HG03520 (cell line): ENCODE data around the gene BCL2L12.
"Not testable (repeated sequence)": the region's sequence is repeated elsewhere in the genome, so short reads cannot be mapped to it uniquely, and the experiment has no call there.

ENCODE experiments used
- ATAC-seq: cut with Tn5 transposase; IDR thresholded peaks from one replicate; pipeline ENCODE4 v1.9.1; 2021; ENCODE audit warnings: mild to moderate bottlenecking, moderate library complexity; ENCODE audit not compliant: unreplicated experiment

Gene BCL2L12

DNA sequence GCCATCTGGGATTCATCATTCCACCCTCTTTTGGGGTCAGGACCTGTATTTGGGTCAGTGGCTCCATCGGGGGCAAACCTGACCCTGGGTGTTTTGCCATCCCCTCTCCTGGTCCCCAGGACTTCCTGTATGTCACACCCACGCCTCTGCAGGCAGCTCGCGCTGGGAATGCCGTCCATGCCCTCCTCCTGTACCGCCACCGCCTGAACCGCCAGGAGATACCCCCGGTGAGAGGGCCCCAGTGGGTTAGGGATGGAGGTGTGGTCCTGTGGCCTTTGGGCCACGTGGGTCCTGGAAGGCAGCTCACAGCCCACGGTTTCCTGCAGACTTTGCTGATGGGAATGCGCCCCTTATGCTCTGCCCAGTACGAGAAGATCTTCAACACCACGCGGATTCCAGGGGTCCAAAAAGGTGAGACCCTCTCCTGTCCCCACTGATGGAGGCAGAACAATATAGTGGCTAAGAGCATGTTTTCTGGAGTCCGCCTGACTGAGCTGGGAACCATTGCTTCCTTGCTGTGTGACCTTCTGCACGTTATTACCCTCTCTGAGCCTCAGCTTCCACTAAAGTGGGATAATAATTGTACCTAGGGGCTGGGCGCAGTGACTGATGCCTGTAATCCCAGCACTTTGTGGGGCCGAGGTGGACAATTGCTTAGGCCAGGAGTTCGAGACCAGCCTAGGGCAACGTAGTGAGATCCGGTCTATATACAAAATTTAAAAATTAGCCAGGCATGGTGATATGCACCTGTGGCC, 39.3 kb downstream of the BCL2L12 start:
- no peak for ATAC-seq

- no peak for ATAC-seq
These were observed 40.2 kb downstream of the BCL2L12 start for GRCh38 chr19:49705919-49706318.

- ATAC-seq: no peak
These were observed 44.7 kb downstream of the BCL2L12 start for GRCh38 chr19:49710372-49710951.

GRCh38 chr19:49712397-49712859, 46.7 kb downstream of the BCL2L12 start:
- no peak for ATAC-seq

DNA sequence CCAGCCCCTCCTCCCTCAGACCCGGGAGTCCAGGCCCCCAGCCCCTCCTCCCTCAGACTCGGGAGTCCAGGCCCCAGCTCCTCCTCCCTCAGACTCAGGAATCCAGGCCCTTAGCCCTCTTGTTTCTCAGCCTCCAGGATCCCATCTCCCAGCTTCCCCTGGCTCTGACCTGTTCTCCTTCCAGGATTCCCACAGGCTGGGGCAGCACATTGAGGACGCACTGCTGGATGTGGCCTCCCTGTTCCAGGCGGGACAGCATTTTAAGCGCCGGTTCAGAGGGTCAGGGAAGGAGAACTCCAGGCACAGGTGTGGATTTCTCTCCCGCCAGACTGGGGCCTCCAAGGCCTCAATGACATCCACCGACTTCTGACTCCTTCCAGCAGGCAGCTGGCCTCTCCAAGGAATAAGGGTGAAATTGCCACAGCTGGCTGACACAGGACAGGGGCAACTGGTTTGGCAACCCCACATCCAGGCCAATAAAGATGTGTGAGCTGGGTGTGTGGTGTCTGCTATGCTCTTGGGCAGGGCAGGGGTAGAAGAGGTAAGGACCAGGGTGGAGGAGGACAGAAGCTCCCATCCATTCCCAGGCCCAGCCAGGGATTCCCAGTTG, 47.6 kb downstream of the BCL2L12 start:
- no peak for ATAC-seq

GRCh38 chr19:49716154-49716553, 50.4 kb downstream of the BCL2L12 start:
- no peak for ATAC-seq

GRCh38 chr19:49718511-49718910, 52.8 kb downstream of the BCL2L12 start:
- no peak for ATAC-seq

GRCh38 chr19:49718991-49719390, 53.3 kb downstream of the BCL2L12 start:
- ATAC-seq: no peak

DNA sequence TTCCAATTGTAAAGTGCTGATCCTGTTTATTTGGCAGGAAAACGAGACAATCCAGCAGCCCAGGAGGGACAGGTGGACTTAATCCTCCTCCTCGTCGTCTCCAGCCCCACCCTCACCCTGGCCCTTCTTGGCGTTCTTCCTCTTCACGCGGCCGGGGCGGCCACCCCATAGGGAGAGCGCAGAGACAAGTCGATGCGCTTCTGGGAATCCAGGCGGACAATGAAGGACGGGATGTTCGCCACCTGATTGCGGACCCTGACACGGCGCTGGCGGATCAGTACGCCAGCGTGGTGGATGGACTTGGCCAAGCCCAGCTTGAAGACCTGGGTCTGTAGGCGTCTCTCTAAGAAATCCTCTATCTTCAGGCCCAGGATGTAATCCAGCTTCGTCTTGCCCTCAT, 53.7 kb downstream of the BCL2L12 start:
- ATAC-seq: not testable (repeated sequence)
